GM13977 (cell line): Measurements from ENCODE around the gene PCDH1.

ENCODE experiments used
- DNase-seq: peaks from one replicate; pipeline ENCODE4 v3.0.0; 2012; ENCODE audit warnings: low spot score
- in situ Hi-C: fragments of 300-500 bp; cut with MboI; formaldehyde crosslinking; loops from one replicate; pipeline ENCODE4 v1.12.0; 2022; ENCODE audit warnings: low sequenced_read_pairs, low pct_unique_long_range_greater_than_20kb, mixed read lengths, inconsistent platforms; ENCODE audit not compliant: unreplicated experiment
- TF ChIP-seq, protein P1 (sequence below): IDR thresholded peaks from 2 replicates; pipeline ENCODE4 v1.5.1; 2012; ENCODE audit warnings: mild to moderate bottlenecking, control low read depth; ENCODE audit not compliant: insufficient read depth; ENCODE audit errors: extremely low read depth, missing control alignments

The PCDH1 gene

DNA sequence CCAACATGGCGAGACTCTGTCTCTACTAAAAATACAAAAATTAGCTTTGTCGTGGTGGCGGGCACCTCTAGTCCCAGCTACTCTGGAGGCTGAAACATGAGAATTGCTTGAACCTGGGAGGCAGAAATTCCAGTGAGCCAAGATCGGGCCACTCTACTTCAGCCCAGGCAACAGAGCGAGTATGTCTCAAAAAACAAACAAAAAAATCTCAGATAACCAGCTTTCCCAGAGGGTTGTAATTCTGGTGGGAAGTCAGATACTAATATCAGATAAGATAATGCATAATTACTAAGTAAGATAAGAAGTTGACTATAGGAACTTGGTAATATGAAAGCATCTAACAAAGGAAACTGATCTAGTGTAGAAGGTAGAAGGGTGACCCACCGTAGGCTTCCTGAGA, 60.6 kb downstream of the PCDH1 start:
- DNase-seq, result no peak
- in situ Hi-C loops, result no loop called here
- TF ChIP-seq, protein P1, sequence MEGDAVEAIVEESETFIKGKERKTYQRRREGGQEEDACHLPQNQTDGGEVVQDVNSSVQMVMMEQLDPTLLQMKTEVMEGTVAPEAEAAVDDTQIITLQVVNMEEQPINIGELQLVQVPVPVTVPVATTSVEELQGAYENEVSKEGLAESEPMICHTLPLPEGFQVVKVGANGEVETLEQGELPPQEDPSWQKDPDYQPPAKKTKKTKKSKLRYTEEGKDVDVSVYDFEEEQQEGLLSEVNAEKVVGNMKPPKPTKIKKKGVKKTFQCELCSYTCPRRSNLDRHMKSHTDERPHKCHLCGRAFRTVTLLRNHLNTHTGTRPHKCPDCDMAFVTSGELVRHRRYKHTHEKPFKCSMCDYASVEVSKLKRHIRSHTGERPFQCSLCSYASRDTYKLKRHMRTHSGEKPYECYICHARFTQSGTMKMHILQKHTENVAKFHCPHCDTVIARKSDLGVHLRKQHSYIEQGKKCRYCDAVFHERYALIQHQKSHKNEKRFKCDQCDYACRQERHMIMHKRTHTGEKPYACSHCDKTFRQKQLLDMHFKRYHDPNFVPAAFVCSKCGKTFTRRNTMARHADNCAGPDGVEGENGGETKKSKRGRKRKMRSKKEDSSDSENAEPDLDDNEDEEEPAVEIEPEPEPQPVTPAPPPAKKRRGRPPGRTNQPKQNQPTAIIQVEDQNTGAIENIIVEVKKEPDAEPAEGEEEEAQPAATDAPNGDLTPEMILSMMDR, result no peak

DNA sequence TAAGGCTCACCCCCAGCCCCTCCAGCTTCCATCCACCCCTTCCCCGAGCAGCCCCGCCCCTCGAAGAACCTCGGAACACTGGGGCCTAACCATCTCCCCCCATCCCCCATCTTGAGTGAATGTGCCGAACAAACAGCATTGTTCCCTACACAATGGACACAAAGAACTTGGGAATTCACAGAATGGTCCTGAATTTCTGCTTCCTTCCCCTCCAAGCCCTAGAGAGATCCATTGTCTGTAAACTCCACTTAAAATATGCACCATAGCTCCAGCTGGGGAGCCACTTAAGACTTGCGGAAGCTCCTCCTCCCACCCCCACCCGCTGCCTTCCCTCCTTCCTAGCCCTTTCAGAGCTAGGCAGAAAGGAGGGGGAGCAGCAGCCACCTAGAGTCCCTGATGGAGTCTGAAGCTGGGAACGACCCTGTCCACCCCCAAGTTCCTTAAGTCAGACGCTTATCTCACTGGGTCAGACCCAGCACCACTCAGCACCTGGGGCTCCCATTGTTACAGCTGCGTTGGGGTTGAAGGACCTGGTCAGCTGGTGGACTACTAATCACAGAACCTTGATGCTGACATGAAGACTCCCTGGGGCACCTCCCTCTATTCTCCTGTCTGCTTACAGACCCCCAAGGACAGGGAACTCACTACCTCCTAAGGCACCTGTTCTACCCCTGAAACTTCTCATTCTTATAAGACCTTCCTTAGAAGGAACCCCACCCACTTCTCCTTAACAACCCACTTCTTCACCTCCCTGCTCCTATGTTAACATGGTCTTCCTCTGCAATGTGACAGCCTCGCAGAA, 61.4 kb downstream of the PCDH1 start:
- no peak for DNase-seq
- TF ChIP-seq, protein P1, result no peak
- in situ Hi-C loops, result no loop called here

DNA sequence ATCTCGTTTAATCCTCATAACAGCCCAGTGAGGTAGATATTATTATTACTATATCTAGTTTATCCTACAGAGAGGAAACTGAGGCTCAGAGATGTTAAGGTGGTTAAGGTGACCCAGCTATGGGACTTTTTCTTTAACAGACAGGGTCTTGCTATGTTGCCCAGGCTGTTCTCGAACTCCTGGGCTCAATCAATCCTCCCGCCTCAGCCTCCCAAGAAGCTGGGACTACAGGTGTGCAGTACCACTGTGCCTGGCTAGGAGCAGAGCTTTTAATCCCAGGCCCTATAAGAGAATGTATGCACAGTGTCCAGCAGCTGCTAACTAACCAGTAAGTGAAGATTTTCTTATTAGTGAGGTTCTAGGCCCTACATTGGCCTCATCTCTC, 62.4 kb downstream of the PCDH1 start:
- TF ChIP-seq, protein P1, result no peak
- in situ Hi-C loops, result no loop called here
- DNase-seq, result no peak

DNA sequence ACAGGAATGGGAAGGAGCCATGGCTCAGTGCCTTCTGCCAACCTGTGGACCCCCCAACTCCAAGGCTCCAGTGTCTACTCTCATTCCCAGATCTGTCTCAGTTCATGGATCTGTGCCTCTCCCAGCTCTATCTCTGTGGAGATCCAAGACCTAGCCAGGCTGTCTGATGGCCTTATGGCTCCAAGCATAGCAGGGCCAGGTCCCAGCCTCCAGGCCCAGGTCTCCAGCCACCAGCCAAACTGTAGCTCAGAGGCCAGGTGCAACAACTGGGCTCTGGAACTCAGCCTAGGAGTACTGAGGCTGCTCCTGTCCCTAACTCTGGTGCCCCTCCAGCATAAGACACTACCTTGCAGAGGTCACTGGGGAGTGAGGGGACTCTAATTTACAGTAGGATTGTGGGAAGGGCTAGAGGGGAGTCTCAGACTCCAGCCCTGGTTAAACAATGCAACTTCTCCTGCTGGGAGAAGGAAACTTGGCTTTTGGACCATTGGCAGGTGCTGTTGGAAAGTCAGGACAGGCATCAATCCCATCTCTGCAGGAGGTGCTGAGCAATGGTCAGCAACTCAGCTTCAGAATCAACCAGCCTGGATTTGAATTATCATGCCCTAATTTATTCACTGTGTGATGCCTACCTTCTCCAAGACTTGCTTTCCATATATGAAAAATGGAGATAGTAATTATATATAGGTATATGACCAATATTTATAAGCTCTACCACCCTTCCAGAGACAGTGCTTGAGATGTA, 63.0 kb downstream of the PCDH1 start:
- in situ Hi-C loops, result no loop called here

GRCh38 chr5:141814064-141814964, 63.9 kb downstream of the PCDH1 start:
- peak; percentile 73 for DNase-seq
- TF ChIP-seq, protein P1, result peak; percentile 78
- in situ Hi-C loops, result no loop called here

More for the DNA sequence above, 63.0 kb downstream of the PCDH1 start:
- TF ChIP-seq, protein P1, result no peak
- no peak for DNase-seq

GRCh38 chr5:141812512-141812911, 65.7 kb downstream of the PCDH1 start:
- no peak for DNase-seq
- in situ Hi-C loops, result no loop called here
- TF ChIP-seq, protein P1, result no peak
